C4-2B (cell line): Measurements from ENCODE around the gene ARV1.

ENCODE experiments used
- ZFX ChIP-seq: fragments of 450-650 bp; IDR thresholded peaks from 2 replicates; pipeline ENCODE4 v1.6.1; 2017
- TF ChIP-seq, protein P1 (sequence below): fragments of 450-650 bp; conservative IDR thresholded peaks from 2 replicates; pipeline ENCODE4 v1.5.1; 2017; ENCODE audit warnings: mild to moderate bottlenecking

DNA sequence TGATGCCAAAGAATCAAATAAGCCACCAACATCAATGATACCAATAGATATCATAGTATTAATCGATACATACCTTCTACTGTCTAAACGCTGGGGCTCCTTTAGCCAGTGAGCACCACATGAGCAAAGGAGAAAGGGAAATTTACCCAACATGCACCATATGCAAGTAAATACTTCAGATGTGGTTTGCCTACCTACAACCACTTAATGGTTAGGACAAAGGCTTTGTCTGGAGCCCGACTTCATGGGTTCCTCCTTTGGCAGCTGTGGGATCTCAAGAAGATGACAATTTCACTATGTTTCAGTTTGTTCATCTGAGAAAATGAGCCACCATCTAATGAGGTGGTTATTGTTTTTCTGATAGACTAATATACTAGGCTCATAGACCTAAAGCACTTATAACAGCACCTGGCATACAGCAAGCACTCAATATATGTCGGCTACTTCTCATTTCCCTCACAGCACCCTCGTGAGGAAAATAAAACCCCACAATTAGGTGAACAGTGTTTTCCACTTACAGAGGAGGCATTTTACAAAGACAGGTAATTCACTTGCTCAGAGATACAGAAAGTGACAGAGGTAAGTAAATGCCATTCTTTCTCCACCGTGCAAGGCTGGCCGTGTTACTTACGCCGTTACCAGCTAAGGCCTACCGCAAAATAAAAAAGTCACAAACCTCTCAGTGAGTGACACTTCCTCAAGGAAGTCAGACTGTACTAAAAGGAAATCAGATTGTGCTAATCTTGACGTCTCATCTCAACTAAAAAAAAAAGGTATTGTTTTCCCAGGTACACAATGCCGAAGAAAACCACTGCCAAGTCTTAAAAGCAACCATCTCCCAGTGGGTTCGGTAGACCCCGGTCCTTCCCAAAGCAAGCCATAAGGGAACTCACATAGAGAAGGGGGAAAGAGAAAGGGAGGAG, 1.8 kb upstream of the ARV1 start:
- TF ChIP-seq, protein P1, sequence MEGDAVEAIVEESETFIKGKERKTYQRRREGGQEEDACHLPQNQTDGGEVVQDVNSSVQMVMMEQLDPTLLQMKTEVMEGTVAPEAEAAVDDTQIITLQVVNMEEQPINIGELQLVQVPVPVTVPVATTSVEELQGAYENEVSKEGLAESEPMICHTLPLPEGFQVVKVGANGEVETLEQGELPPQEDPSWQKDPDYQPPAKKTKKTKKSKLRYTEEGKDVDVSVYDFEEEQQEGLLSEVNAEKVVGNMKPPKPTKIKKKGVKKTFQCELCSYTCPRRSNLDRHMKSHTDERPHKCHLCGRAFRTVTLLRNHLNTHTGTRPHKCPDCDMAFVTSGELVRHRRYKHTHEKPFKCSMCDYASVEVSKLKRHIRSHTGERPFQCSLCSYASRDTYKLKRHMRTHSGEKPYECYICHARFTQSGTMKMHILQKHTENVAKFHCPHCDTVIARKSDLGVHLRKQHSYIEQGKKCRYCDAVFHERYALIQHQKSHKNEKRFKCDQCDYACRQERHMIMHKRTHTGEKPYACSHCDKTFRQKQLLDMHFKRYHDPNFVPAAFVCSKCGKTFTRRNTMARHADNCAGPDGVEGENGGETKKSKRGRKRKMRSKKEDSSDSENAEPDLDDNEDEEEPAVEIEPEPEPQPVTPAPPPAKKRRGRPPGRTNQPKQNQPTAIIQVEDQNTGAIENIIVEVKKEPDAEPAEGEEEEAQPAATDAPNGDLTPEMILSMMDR, result no peak
- TF ChIP-seq ZFX, result no peak
